HG03432 (cell line): Measurements from ENCODE around the gene FBXO10.
A peak's percentile ranks its signal among the peaks of the same experiment; 100 is the strongest.

Experiments used
- ATAC-seq: cut with Tn5 transposase; IDR thresholded peaks from one replicate; pipeline ENCODE4 v1.9.1; 2021; ENCODE audit warnings: mild to moderate bottlenecking, moderate library complexity; ENCODE audit not compliant: unreplicated experiment

FBXO10 gene

GRCh38 chr9:37592108-37592951, 16.1 kb upstream of the FBXO10 start, which contains the start of gene TOMM5:
Gene TOMM5, minus strand, starts transcription at chr9:37592597. Its CDS starts 65 bp downstream, at chr9:37592532.
- peak; percentile 91 for ATAC-seq

DNA sequence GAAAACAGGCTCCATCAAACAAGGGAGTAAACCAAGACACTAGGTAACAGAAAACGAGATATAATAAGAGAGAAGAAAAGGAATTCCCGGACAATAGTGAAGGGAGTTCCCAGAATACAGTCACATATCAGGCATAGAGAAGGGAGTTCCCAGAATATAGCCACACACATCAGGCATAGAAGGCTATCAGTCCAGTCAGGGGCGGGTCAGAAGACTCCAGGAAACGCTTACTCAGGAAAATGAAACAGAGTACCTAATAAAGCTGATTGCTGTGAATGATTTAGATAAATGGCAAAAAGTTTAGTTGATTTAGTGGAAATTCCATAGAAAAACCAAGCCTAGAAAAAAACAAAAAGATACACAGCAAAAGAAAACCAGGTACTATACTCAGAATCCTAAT, 11.3 kb upstream of the FBXO10 start:
- no peak for ATAC-seq

DNA sequence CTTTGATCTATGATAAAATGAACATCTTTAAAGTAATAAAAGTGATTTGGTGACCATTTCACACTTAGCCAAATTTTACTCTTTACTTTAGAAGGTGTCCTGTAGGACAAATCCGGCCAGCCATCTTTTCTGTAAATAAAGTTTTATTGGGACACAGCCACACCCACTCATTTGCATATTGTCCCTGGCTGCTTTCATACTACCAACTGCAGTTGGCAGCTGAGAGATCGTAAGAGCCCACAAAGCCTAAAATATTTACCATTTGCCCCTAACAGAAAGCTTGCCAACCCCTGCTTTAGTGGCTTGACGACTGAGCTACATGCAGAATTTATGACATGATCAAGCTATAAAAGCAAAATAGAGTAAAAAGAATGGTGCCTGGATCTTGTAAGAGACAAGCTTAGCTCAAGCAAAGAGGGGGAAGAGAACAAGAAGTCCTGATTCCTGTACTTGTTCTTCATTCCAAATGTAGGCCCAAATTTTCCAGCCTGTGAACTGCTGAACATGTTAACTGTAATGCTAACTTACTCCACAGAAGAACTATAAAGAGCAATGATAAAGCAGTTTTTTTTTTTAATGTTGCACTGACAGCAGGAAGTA, 7.4 kb upstream of the FBXO10 start:
- no peak for ATAC-seq

DNA sequence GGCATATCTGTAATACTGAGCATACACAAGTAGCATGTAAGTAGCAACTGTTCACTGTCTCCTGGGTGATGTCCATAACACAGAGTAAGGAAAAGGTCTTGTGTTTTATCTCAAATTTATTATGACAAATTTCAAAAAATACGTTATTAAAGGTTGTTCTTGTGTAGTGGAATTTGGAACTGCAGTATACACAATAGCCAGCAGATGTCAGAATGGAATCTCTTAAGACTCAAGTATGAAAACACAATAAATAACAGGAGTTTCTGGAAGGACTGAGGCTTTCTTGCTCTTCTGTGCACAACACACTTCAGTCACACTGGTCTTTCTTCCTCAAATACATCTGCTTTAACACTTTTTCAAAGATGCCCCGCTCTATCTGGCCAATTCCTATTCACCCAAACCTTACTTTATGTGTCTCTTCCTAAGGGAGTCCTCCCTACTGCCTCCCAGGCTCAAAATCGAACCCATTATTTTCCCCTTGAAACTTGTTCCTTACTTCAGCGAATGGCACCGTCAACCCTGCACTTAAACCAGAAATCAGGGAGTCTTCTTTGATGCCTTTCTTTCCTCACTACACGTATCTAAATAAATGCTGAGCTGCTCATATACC, 6.5 kb upstream of the FBXO10 start:
- ATAC-seq = no peak

DNA sequence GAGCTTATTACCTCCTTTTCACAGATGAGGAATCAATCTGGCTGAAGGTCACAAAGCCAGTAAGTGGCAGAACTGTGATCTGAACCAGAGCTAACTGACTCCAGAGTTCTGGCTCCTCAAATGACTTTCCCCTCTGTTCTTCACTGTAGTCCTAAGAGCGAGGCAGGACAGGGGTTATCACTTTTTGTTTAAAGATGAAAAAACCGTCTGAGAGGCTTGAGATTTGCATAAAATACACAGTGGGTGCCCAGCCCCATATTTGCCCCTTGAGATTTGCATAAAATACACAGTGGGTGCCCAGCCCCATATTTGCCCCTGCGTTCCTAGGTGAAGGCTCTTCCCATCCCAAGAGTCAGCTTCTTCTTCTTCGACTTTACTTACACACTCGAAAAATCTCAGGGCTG, 667 bp downstream of the FBXO10 start:
- ATAC-seq = peak; percentile 55

DNA sequence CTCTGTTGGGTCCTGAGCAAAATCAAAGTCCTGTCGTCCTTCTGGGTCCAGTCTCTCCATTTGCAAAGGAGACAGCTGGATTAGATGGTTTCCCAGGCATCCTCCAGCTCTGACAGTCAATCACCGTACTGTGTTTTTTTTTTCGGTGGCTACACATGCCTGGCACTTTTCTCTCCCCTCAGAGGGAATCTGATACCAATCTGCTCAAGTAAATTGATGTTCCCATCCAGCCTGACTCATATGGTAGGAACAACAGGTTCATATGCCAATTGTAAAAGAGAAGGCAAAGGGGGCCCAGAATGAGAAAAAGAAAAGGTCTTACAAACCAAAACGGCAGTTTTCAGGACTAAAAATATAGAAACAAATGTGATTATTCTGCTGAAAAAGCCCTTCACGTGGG, 1.2 kb downstream of the FBXO10 start:
- ATAC-seq = no peak

DNA sequence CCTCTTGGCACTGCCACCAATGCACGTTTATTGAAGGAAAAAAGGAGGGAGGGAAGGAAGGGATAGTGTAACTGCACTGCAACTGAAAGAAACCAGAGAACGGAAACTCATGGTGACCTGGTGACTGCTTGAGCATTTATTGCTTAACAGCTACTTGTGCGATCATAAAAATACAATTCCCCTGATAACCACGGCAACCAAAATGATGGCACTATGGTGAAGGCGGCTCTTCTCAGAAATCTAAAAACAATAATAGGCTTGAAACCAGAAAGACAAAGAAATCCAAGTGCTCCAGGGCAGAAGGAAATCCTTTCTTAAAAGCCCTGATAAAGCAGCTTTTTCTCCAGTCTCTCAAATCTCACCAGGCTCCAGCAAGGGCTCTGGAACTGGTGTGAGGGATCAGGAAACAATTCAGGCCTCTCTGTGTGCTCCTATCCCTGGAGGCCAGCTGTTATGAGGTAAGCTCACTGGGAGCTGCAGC, 1.9 kb downstream of the FBXO10 start:
- ATAC-seq = no peak

DNA sequence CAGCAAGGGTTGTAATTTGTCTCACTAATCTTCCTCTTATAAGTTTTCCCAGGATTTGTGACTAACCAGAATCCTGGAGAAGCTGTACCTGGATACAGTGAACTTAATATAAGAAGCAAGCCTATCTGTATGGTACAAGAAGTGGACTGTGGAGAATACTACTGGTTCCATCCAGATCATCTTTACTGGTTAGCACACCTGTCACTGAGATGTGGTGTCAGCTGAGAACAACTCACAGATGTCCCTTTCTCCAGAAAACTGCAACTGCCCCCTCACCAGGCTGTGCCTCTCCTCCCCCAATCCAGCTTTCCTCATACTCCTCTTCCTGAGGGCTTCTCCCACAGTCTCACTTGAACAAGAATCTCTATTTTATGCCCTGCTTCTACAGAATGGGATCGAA, 4.9 kb downstream of the FBXO10 start:
- ATAC-seq = no peak

GRCh38 chr9:37566716-37567115, 9.5 kb downstream of the FBXO10 start:
- peak; percentile 40 for ATAC-seq

GRCh38 chr9:37565661-37566618, 10.2 kb downstream of the FBXO10 start:
- peak; percentile 80 for ATAC-seq

- ATAC-seq = no peak
These were observed 11.3 kb downstream of the FBXO10 start for GRCh38 chr9:37564916-37565315.

DNA sequence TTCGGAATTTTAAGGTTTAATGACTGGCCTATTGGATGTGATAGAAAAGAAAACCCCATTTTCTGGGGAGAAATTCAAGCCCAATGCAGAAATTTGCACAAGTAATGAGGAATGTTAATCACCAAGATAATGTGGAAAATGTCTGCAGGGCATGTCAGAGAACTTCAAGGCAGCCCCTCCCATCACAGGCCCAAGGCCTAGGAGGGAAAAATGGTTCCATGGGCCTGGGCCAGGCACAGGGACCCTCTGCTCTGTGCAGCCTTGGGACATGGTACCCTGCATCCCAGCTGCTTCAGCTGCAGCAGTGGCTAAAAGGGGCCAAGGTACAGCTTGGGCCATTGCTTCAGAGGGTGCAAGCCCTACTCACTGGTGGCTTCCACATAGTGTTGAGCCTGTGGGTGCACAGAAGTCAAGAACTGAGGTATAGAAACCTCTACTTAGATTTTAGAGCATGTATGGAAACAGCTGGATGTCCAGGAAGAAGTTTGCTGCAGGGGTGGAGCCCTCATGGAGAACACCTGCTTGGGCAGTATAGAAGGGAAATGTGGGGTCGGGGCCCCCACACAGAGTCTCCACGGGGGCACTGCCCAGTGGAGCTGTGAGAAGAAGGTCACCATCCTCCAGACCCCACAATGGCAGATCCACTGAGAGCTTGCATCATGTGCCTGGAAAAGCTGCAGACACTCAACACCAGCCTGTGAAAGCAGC, 12.2 kb downstream of the FBXO10 start:
- ATAC-seq = no peak

GRCh38 chr9:37562826-37563225, 13.4 kb downstream of the FBXO10 start:
- ATAC-seq = no peak

DNA sequence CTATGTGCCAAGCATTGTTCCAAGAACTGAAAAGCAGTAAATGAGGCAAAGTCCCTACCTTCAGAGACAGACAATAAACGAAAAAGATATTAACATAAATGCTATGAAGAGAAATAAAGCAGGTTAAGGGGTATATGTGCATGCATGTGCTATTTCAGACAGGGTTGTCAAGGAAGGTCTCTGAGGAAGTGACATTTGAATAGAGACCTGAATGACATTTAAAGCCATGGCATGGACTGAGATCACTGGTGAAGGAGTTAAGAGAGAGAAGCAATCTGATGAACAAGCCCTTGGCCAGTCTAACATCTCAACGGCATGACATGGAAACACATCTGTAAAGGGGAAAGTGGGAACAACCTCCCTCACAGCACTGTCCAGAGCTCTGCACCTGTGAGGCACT, 14.5 kb downstream of the FBXO10 start:
- ATAC-seq = no peak

GRCh38 chr9:37559855-37560592, 16.2 kb downstream of the FBXO10 start:
- no peak for ATAC-seq

DNA sequence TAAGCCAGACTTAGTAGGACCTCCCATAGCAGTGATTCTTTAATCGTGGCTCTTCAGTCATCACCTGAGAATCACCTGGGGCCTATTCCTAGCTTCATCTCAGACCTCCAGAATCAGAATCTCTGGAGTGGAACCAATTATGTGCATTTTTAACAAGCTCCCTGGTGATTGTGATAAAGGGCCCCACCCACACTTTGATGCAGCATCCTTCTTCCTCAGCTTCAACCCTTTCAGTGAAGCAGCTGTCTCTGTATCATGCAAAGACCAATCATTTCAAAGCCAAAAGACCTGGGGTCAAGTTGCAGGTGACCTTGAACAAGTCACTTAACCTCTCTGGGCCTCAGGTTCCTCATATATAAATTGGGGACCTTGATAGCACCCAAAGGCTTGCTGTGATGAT, 17.1 kb downstream of the FBXO10 start:
- ATAC-seq = no peak

- no peak for ATAC-seq
These were observed 20.4 kb downstream of the FBXO10 start for GRCh38 chr9:37555786-37556185.

GRCh38 chr9:37554318-37554717, 21.9 kb downstream of the FBXO10 start:
- ATAC-seq = no peak

DNA sequence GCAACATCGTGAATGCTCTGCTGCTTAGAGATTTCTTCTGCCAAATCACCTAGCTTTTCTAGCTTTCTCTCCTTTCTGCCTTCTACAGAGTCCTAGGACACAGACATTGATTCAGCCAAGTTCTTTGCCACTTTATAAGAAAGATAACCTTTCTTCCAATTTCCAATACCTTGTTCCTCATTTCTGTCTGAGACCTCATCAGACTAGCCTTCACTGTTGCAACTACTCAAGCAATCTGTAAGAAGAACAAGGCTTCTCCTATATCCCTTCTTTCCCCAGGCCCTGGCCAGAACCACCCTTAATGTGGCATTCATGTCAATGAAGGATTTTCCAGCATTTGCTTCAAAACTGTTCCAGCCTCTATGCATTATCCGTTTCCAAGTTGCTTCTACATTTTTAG, 24.3 kb downstream of the FBXO10 start:
- ATAC-seq = no peak
